Measurements from ENCODE around the gene KRT81. TPM values are rescaled to one million over a fixed set of nuclear protein-coding genes. Genes with fewer than 3 reads are reported as not detected.

Gene KRT81
- total RNA-seq (not detected), polyA plus RNA-seq (ENCODE audit: insufficient read length in 6 of 6) (under 1 TPM in 2 of 6 donors, not detected in 4; 0.12 to 0.26 TPM)
- long read RNA-seq, donor 1: 0 reads
- long read RNA-seq, donor 2: 0 reads
- long read RNA-seq, donor 3: 0 reads
- long read RNA-seq, donor 4: 0 reads
- long read RNA-seq, donor 5: 0 reads
- long read RNA-seq, donor 6: 0 reads
- long read RNA-seq, donor 7: 0 reads
- long read RNA-seq, donor 8: 0 reads
- long read RNA-seq, donor 9: 0 reads
- long read RNA-seq, donor 10, partial matches to known transcripts: 2 of 2 reads
- long read RNA-seq, donor 10, other reads (novel, unspliced or antisense): 0 of 2 reads
- long read RNA-seq, donor 11: 0 reads
- long read RNA-seq, donor 12: 0 reads

- ATAC-seq (no peak), DNase-seq (no peak)
- intact Hi-C loops (cut with DNase I): no loop called here
- H3K36me3 ChIP-seq: no peaks in the 10 kb centered on the region
- peaks cover 6 to 32% of the 10 kb centered on the region in 2 donors for H3K27me3 ChIP-seq
- no peak within 1 kb of the TSS for H3K4me3 ChIP-seq
- no peaks in the 10 kb centered on the region for H3K4me1 ChIP-seq
- H3K9me3 ChIP-seq: no peaks in the 10 kb centered on the region
- no peak within 1 kb of the TSS for H3K27ac ChIP-seq
- TF ChIP-seq, protein P1, sequence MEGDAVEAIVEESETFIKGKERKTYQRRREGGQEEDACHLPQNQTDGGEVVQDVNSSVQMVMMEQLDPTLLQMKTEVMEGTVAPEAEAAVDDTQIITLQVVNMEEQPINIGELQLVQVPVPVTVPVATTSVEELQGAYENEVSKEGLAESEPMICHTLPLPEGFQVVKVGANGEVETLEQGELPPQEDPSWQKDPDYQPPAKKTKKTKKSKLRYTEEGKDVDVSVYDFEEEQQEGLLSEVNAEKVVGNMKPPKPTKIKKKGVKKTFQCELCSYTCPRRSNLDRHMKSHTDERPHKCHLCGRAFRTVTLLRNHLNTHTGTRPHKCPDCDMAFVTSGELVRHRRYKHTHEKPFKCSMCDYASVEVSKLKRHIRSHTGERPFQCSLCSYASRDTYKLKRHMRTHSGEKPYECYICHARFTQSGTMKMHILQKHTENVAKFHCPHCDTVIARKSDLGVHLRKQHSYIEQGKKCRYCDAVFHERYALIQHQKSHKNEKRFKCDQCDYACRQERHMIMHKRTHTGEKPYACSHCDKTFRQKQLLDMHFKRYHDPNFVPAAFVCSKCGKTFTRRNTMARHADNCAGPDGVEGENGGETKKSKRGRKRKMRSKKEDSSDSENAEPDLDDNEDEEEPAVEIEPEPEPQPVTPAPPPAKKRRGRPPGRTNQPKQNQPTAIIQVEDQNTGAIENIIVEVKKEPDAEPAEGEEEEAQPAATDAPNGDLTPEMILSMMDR (IDR thresholded peaks at IDR 0.05): no peak
Measured at GRCh38 chr12:52291267-52291935, at the start of gene KRT81. KRT81 (minus strand) TSS chr12:52291534; CDS start chr12:52291465, 69 bp downstream.

GRCh38 chr12:52338241-52338960 is 47.1 kb upstream of the KRT81 start:
- no peaks in the 10 kb centered on the region for H3K36me3 ChIP-seq
- DNase-seq: no peak
- no peak overlapping the region for H3K27ac ChIP-seq
- H3K4me3 ChIP-seq: no peak overlapping the region
- no peaks in the 10 kb centered on the region for H3K4me1 ChIP-seq
- peaks cover 0 to 3% of the 10 kb centered on the region in 2 donors for H3K9me3 ChIP-seq
- TF ChIP-seq, protein P1 (IDR thresholded peaks at IDR 0.05): no peak
- no peak for ATAC-seq
- peaks cover 0 to 14% of the 10 kb centered on the region in 2 donors for H3K27me3 ChIP-seq
- intact Hi-C loops (cut with DNase I): no loop called here

GRCh38 chr12:52337054-52337453 is 45.7 kb upstream of the KRT81 start:
- no peak overlapping the region for H3K27ac ChIP-seq
- no peaks in the 10 kb centered on the region for H3K36me3 ChIP-seq
- no peaks in the 10 kb centered on the region for H3K4me1 ChIP-seq
- peaks cover 0 to 3% of the 10 kb centered on the region in 2 donors for H3K9me3 ChIP-seq
- intact Hi-C loops (cut with DNase I): no loop called here
- DNase-seq (no peak), ATAC-seq (no peak)
- peaks cover 0 to 14% of the 10 kb centered on the region in 2 donors for H3K27me3 ChIP-seq
- H3K4me3 ChIP-seq: no peak overlapping the region
- TF ChIP-seq, protein P1 (IDR thresholded peaks at IDR 0.05): no peak

GRCh38 chr12:52336641-52337040 is 45.3 kb upstream of the KRT81 start:
- ATAC-seq: no peak
- DNase-seq: no peak
- H3K9me3 ChIP-seq: peaks cover 0 to 3% of the 10 kb centered on the region in 2 donors
- no peak overlapping the region for H3K4me3 ChIP-seq
- no peak overlapping the region for H3K27ac ChIP-seq
- no peaks in the 10 kb centered on the region for H3K36me3 ChIP-seq
- intact Hi-C loops (cut with DNase I): no loop called here
- H3K4me1 ChIP-seq: no peaks in the 10 kb centered on the region
- TF ChIP-seq, protein P1 (IDR thresholded peaks at IDR 0.05): no peak
- peaks cover 0 to 14% of the 10 kb centered on the region in 2 donors for H3K27me3 ChIP-seq
